ENCODE measurements around the gene SS18L1.

- TF ChIP-seq, protein P1, sequence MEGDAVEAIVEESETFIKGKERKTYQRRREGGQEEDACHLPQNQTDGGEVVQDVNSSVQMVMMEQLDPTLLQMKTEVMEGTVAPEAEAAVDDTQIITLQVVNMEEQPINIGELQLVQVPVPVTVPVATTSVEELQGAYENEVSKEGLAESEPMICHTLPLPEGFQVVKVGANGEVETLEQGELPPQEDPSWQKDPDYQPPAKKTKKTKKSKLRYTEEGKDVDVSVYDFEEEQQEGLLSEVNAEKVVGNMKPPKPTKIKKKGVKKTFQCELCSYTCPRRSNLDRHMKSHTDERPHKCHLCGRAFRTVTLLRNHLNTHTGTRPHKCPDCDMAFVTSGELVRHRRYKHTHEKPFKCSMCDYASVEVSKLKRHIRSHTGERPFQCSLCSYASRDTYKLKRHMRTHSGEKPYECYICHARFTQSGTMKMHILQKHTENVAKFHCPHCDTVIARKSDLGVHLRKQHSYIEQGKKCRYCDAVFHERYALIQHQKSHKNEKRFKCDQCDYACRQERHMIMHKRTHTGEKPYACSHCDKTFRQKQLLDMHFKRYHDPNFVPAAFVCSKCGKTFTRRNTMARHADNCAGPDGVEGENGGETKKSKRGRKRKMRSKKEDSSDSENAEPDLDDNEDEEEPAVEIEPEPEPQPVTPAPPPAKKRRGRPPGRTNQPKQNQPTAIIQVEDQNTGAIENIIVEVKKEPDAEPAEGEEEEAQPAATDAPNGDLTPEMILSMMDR (IDR thresholded peaks at IDR 0.05) = no peak
- no peak for TF ChIP-seq POLR2AphosphoS5 (IDR thresholded peaks at IDR 0.05; ENCODE audit: low read depth, low read length)
- no peak for TF ChIP-seq TCF7L2 (IDR thresholded peaks at IDR 0.05; ENCODE audit: low read depth, low read length)
Observed at GRCh38 chr20:62177307-62177706, 33.7 kb downstream of the SS18L1 start.

Data from Panc1 (cell line).